DND-41 (cell line): Measurements from ENCODE around the gene SLIT1.

Source experiments
- ATAC-seq: fragments of 200-7000 bp; cut with Tn5 transposase; 3 replicates; pipeline ENCODE4 v1.9.1; 2021; ENCODE audit warnings: low read depth; ENCODE audit not compliant: insufficient read depth
- DNase-seq: peaks from one replicate; pipeline ENCODE4 v3.0.0-alpha.2; 2020
- H2AFZ ChIP-seq: 2 replicates; pipeline ENCODE4 v1.6.0; 2012; ENCODE audit warnings: low read depth, low read length
- H3K27ac ChIP-seq: 2 replicates; pipeline ENCODE4 v1.5.1; 2012; ENCODE audit warnings: low read length, inconsistent platforms
- H3K27me3 ChIP-seq: fragments of 200-600 bp; sonication (generic); 2 replicates; pipeline ENCODE4 v1.6.0; 2012; ENCODE audit warnings: low read length, mild to moderate bottlenecking, inconsistent platforms; ENCODE audit not compliant: insufficient read depth, poor library complexity
- H3K36me3 ChIP-seq: 2 replicates; pipeline ENCODE4 v1.5.1; 2012; ENCODE audit warnings: low read length, inconsistent platforms; ENCODE audit not compliant: insufficient read depth
- H3K4me1 ChIP-seq: 2 replicates; pipeline ENCODE4 v1.5.1; 2012; ENCODE audit warnings: mild to moderate bottlenecking, low read length; ENCODE audit not compliant: insufficient read depth
- H3K4me2 ChIP-seq: 2 replicates; pipeline ENCODE4 v1.6.0; 2012; ENCODE audit warnings: mild to moderate bottlenecking, moderate library complexity, low read length, inconsistent platforms; ENCODE audit not compliant: insufficient read depth
- H3K4me3 ChIP-seq, 2 experiments: fragments of 200-600 bp in 1 of 2; shearing (Covaris generic) in 1 of 2; 2 replicates each; pipeline ENCODE4 v1.5.1; 2012 to 2016; ENCODE audit warnings: inconsistent platforms in 2 of 2, low read length in 2 of 2, mild to moderate bottlenecking in 2 of 2, low read depth in 1 of 2, moderate library complexity in 1 of 2
- H3K79me2 ChIP-seq: 2 replicates; pipeline ENCODE4 v1.6.0; 2012; ENCODE audit warnings: low read length, inconsistent platforms; ENCODE audit not compliant: insufficient read depth
- H3K9ac ChIP-seq: 2 replicates; pipeline ENCODE4 v1.6.0; 2012; ENCODE audit warnings: low read depth, mild to moderate bottlenecking, inconsistent platforms, low read length, moderate library complexity
- H3K9me3 ChIP-seq: 2 replicates; pipeline ENCODE4 v1.5.1; 2012; ENCODE audit warnings: low read length, moderate library complexity, mild to moderate bottlenecking, inconsistent platforms; ENCODE audit not compliant: insufficient read depth, severe bottlenecking
- H4K20me1 ChIP-seq: 2 replicates; pipeline ENCODE4 v1.6.0; 2012; ENCODE audit warnings: low read length; ENCODE audit not compliant: insufficient read depth
- EZH2 ChIP-seq: IDR thresholded peaks from 3 replicates; pipeline ENCODE4 v1.6.1; 2012; ENCODE audit warnings: borderline replicate concordance, low read depth, mild to moderate bottlenecking, moderate library complexity, low read length, inconsistent platforms; ENCODE audit not compliant: severe bottlenecking
- TF ChIP-seq, protein P1 (sequence below): IDR thresholded peaks from 2 replicates; pipeline ENCODE4 v1.5.1; 2012; ENCODE audit warnings: borderline replicate concordance, low read length, moderate library complexity, mild to moderate bottlenecking; ENCODE audit not compliant: poor library complexity, severe bottlenecking; ENCODE audit errors: extremely low read depth

SLIT1 gene

DNA sequence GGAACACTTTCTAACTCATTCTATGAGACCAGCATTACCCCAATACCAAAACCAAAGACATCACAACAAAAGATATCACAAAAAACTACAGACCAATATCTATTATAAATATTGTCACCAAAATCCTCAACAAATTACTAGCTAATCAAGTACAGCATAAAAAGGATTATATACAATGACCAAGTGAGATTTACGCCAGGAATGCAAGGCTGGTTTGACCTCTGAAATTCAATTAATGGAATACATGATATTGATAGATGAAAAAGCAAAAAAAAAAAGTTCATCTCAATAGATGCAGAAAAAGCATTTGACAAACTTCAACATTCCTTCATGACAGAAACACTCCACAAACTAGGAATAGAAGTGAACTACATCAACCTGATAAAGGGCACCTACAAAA lies 178.3 kb downstream of the SLIT1 start:
- Histone ChIP-seq H3K9ac (no peak overlapping the region), H3K4me2 (no peak overlapping the region), H3K36me3 (no peaks in the 10 kb centered on the region), H3K4me1 (no peaks in the 10 kb centered on the region), H4K20me1 (no peaks in the 10 kb centered on the region), H3K79me2 (no peaks in the 10 kb centered on the region), H3K27me3 (no peaks in the 10 kb centered on the region), H3K4me3 (no peak overlapping the region), H2AFZ (no peak overlapping the region), H3K27ac (no peak overlapping the region), H3K9me3 (peaks cover 11% of the 10 kb centered on the region)
- TF ChIP-seq EZH2, result no peak
- TF ChIP-seq, protein P1, sequence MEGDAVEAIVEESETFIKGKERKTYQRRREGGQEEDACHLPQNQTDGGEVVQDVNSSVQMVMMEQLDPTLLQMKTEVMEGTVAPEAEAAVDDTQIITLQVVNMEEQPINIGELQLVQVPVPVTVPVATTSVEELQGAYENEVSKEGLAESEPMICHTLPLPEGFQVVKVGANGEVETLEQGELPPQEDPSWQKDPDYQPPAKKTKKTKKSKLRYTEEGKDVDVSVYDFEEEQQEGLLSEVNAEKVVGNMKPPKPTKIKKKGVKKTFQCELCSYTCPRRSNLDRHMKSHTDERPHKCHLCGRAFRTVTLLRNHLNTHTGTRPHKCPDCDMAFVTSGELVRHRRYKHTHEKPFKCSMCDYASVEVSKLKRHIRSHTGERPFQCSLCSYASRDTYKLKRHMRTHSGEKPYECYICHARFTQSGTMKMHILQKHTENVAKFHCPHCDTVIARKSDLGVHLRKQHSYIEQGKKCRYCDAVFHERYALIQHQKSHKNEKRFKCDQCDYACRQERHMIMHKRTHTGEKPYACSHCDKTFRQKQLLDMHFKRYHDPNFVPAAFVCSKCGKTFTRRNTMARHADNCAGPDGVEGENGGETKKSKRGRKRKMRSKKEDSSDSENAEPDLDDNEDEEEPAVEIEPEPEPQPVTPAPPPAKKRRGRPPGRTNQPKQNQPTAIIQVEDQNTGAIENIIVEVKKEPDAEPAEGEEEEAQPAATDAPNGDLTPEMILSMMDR, result no peak
- ATAC-seq (no peak), DNase-seq (no peak)

- H3K4me2 ChIP-seq, result no peak overlapping the region
- no peaks in the 10 kb centered on the region for H3K4me1 ChIP-seq
- TF ChIP-seq, protein P1, result no peak
- no peak for TF ChIP-seq EZH2
- DNase-seq (no peak), ATAC-seq (no peak)
- no peaks in the 10 kb centered on the region for H3K36me3 ChIP-seq
- no peak overlapping the region for H3K27ac ChIP-seq
- H3K4me3 ChIP-seq, result no peak overlapping the region
- H3K9ac ChIP-seq, result no peak overlapping the region
- H3K79me2 ChIP-seq, result no peaks in the 10 kb centered on the region
- H2AFZ ChIP-seq, result no peak overlapping the region
- no peaks in the 10 kb centered on the region for H4K20me1 ChIP-seq
- peaks cover 11% of the 10 kb centered on the region for H3K9me3 ChIP-seq
- H3K27me3 ChIP-seq, result no peaks in the 10 kb centered on the region
These were observed 179.4 kb downstream of the SLIT1 start for GRCh38 chr10:97006364-97006763.

DNA sequence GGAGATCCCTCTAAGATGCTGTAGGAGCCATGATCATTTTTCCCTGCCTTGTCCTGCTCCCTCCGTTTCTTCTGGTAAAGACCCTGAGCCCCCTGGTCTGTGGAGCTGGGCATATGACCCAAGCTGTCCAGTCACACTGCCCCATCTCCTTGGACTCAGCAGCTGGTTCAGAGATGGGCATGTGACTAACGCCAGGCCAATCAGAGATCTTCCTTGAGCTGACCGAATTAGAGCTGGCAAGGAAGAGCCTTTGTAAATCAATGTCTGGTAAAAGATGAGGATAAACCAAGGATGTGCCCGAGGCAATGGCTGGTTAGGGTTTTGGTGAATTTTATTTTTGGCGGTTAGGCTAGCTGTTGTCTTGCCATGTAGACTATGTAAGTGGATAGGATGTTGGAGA lies 180.4 kb downstream of the SLIT1 start:
- TF ChIP-seq EZH2, result no peak
- TF ChIP-seq, protein P1, result no peak
- no peak for DNase-seq

GRCh38 chr10:97004591-97004990 lies 181.2 kb downstream of the SLIT1 start:
- DNase-seq (no peak), ATAC-seq (no peak)
- Histone ChIP-seq H3K9ac (no peak overlapping the region), H3K4me1 (no peaks in the 10 kb centered on the region), H4K20me1 (no peaks in the 10 kb centered on the region), H2AFZ (no peak overlapping the region), H3K9me3 (peaks cover 11% of the 10 kb centered on the region), H3K27me3 (no peaks in the 10 kb centered on the region), H3K4me2 (no peak overlapping the region), H3K36me3 (no peaks in the 10 kb centered on the region), H3K27ac (no peak overlapping the region), H3K79me2 (no peaks in the 10 kb centered on the region), H3K4me3 (no peak overlapping the region)
- TF ChIP-seq, protein P1, result no peak
- TF ChIP-seq EZH2, result no peak

More for the DNA sequence above, 180.4 kb downstream of the SLIT1 start:
- H3K36me3 ChIP-seq, result no peaks in the 10 kb centered on the region
- H3K79me2 ChIP-seq, result no peaks in the 10 kb centered on the region
- H4K20me1 ChIP-seq, result no peaks in the 10 kb centered on the region
- H3K4me1 ChIP-seq, result no peaks in the 10 kb centered on the region
- no peak overlapping the region for H3K27ac ChIP-seq
- no peaks in the 10 kb centered on the region for H3K27me3 ChIP-seq
- H2AFZ ChIP-seq, result no peak overlapping the region
- H3K9me3 ChIP-seq, result peaks cover 11% of the 10 kb centered on the region
- no peak overlapping the region for H3K4me2 ChIP-seq
- no peak overlapping the region for H3K9ac ChIP-seq
- no peak overlapping the region for H3K4me3 ChIP-seq
- ATAC-seq, result no peak
